ENCODE results near the gene SHROOM3. TPM values are rescaled to one million over a fixed set of nuclear protein-coding genes. Genes with fewer than 3 reads are reported as not detected.
"Not testable (repeated sequence)": the region's sequence is repeated elsewhere in the genome, so short reads cannot be mapped to it uniquely, and the experiment has no call there.

SHROOM3 gene
- total RNA-seq, 2 experiments from 2014 or later: not detected

- POLR2A ChIA-PET: no interaction called here
- peaks cover 19% of the 10 kb centered on the region for H3K27me3 Mint-ChIP-seq (ENCODE audit: low read depth)
- no peaks in the 10 kb centered on the region for H3K4me1 Mint-ChIP-seq (ENCODE audit: low read depth)
- no peaks in the 10 kb centered on the region for H3K9me3 Mint-ChIP-seq (ENCODE audit: insufficient read depth)
- H3K36me3 Mint-ChIP-seq (ENCODE audit: low read depth): no peaks in the 10 kb centered on the region
- CTCF ChIA-PET: no interaction called here
- no peak overlapping the region for H3K27ac Mint-ChIP-seq
- DNase-seq: no peak
- no peak overlapping the region for H3K4me3 Mint-ChIP-seq
- no peak for ATAC-seq
These were observed 14.3 kb downstream of the SHROOM3 start for GRCh38 chr4:76449362-76449767.

- no peak for ATAC-seq
- ChIA-PET CTCF (no interaction called here), POLR2A (no interaction called here)
- H3K4me1 Mint-ChIP-seq (ENCODE audit: low read depth): no peaks in the 10 kb centered on the region
- no peak overlapping the region for H3K27ac Mint-ChIP-seq
- DNase-seq: no peak
- no peaks in the 10 kb centered on the region for H3K36me3 Mint-ChIP-seq (ENCODE audit: low read depth)
- no peak overlapping the region for H3K4me3 Mint-ChIP-seq
- H3K9me3 Mint-ChIP-seq (ENCODE audit: insufficient read depth): no peaks in the 10 kb centered on the region
- H3K27me3 Mint-ChIP-seq (ENCODE audit: low read depth): peaks cover 19% of the 10 kb centered on the region
These were observed 14.8 kb downstream of the SHROOM3 start for GRCh38 chr4:76449833-76450232.

GRCh38 chr4:76453232-76453631, 18.2 kb downstream of the SHROOM3 start:
- no peak overlapping the region for H3K4me3 Mint-ChIP-seq
- H3K27me3 Mint-ChIP-seq (ENCODE audit: low read depth): peaks cover 17% of the 10 kb centered on the region
- ATAC-seq (no peak), DNase-seq (no peak)
- ChIA-PET POLR2A (no interaction called here), CTCF (no interaction called here)
- no peaks in the 10 kb centered on the region for H3K4me1 Mint-ChIP-seq (ENCODE audit: low read depth)
- no peaks in the 10 kb centered on the region for H3K36me3 Mint-ChIP-seq (ENCODE audit: low read depth)
- H3K27ac Mint-ChIP-seq: no peak overlapping the region
- H3K9me3 Mint-ChIP-seq (ENCODE audit: insufficient read depth): no peaks in the 10 kb centered on the region

- H3K27ac Mint-ChIP-seq; DNase-seq; CTCF ChIA-PET; POLR2A ChIA-PET; H3K4me1 Mint-ChIP-seq (ENCODE audit: low read depth); ATAC-seq; H3K9me3 Mint-ChIP-seq (ENCODE audit: insufficient read depth); H3K4me3 Mint-ChIP-seq; H3K36me3 Mint-ChIP-seq (ENCODE audit: low read depth): not testable (repeated sequence)
- H3K27me3 Mint-ChIP-seq (ENCODE audit: low read depth): peaks cover 15% of the 10 kb centered on the region
These were observed 19.0 kb downstream of the SHROOM3 start for GRCh38 chr4:76454073-76454472.

GRCh38 chr4:76457885-76458284, 22.9 kb downstream of the SHROOM3 start:
- no peak overlapping the region for H3K27ac Mint-ChIP-seq
- H3K36me3 Mint-ChIP-seq (ENCODE audit: low read depth): no peaks in the 10 kb centered on the region
- peaks cover 3% of the 10 kb centered on the region for H3K27me3 Mint-ChIP-seq (ENCODE audit: low read depth)
- no peaks in the 10 kb centered on the region for H3K4me1 Mint-ChIP-seq (ENCODE audit: low read depth)
- ATAC-seq: no peak
- no peak overlapping the region for H3K4me3 Mint-ChIP-seq
- POLR2A ChIA-PET: no interaction called here
- CTCF ChIA-PET: no interaction called here
- no peak for DNase-seq
- H3K9me3 Mint-ChIP-seq (ENCODE audit: insufficient read depth): peaks cover 3% of the 10 kb centered on the region

- DNase-seq: no peak
- ATAC-seq: no peak
- Mint-ChIP-seq H3K4me3 (no peak overlapping the region), H3K27me3 (ENCODE audit: low read depth) (peaks cover 3% of the 10 kb centered on the region), H3K27ac (no peak overlapping the region), H3K4me1 (ENCODE audit: low read depth) (no peaks in the 10 kb centered on the region), H3K36me3 (ENCODE audit: low read depth) (no peaks in the 10 kb centered on the region), H3K9me3 (ENCODE audit: insufficient read depth) (peaks cover 7% of the 10 kb centered on the region)
- ChIA-PET POLR2A (no interaction called here), CTCF (no interaction called here)
These were observed 23.3 kb downstream of the SHROOM3 start for GRCh38 chr4:76458297-76458696.

- Mint-ChIP-seq H3K4me3 (no peak overlapping the region), H3K27me3 (ENCODE audit: low read depth) (no peaks in the 10 kb centered on the region), H3K27ac (no peak overlapping the region), H3K4me1 (ENCODE audit: low read depth) (no peaks in the 10 kb centered on the region), H3K9me3 (ENCODE audit: insufficient read depth) (peaks cover 10% of the 10 kb centered on the region), H3K36me3 (ENCODE audit: low read depth) (no peaks in the 10 kb centered on the region)
- POLR2A ChIA-PET: no interaction called here
- ATAC-seq: no peak
- no peak for DNase-seq
- CTCF ChIA-PET: no interaction called here
These were observed 23.8 kb downstream of the SHROOM3 start for GRCh38 chr4:76458825-76459224.

- no peaks in the 10 kb centered on the region for H3K36me3 Mint-ChIP-seq (ENCODE audit: low read depth)
- H3K4me3 Mint-ChIP-seq: no peak overlapping the region
- no peak for ATAC-seq
- H3K4me1 Mint-ChIP-seq (ENCODE audit: low read depth): no peaks in the 10 kb centered on the region
- ChIA-PET POLR2A (no interaction called here), CTCF (no interaction called here)
- no peak overlapping the region for H3K27ac Mint-ChIP-seq
- no peaks in the 10 kb centered on the region for H3K27me3 Mint-ChIP-seq (ENCODE audit: low read depth)
- DNase-seq: no peak
- peaks cover 10% of the 10 kb centered on the region for H3K9me3 Mint-ChIP-seq (ENCODE audit: insufficient read depth)
These were observed 24.3 kb downstream of the SHROOM3 start for GRCh38 chr4:76459291-76459723.

- H3K9me3 Mint-ChIP-seq (ENCODE audit: insufficient read depth): peaks cover 10% of the 10 kb centered on the region
- no peaks in the 10 kb centered on the region for H3K4me1 Mint-ChIP-seq (ENCODE audit: low read depth)
- CTCF ChIA-PET: no interaction called here
- peaks cover 3% of the 10 kb centered on the region for H3K27me3 Mint-ChIP-seq (ENCODE audit: low read depth)
- no peak overlapping the region for H3K4me3 Mint-ChIP-seq
- no peak overlapping the region for H3K27ac Mint-ChIP-seq
- POLR2A ChIA-PET: no interaction called here
- H3K36me3 Mint-ChIP-seq (ENCODE audit: low read depth): no peaks in the 10 kb centered on the region
- DNase-seq (no peak), ATAC-seq (no peak)
These were observed 28.5 kb downstream of the SHROOM3 start for GRCh38 chr4:76463568-76463967.

GRCh38 chr4:76470064-76470463, 35.0 kb downstream of the SHROOM3 start:
- ChIA-PET CTCF (interaction anchor here (1.1 to 1.4 kb wide), 2 partner anchors 8 to 39 kb away, joined by 3 read pairs; no protein-coding TSS in a partner anchor), POLR2A (no interaction called here)
- DNase-seq (no peak), ATAC-seq (no peak)
- no peaks in the 10 kb centered on the region for H3K36me3 Mint-ChIP-seq (ENCODE audit: low read depth)
- H3K27me3 Mint-ChIP-seq (ENCODE audit: low read depth): peaks cover 3% of the 10 kb centered on the region
- no peaks in the 10 kb centered on the region for H3K4me1 Mint-ChIP-seq (ENCODE audit: low read depth)
- no peak overlapping the region for H3K27ac Mint-ChIP-seq
- no peak overlapping the region for H3K4me3 Mint-ChIP-seq
- no peaks in the 10 kb centered on the region for H3K9me3 Mint-ChIP-seq (ENCODE audit: insufficient read depth)

GRCh38 chr4:76470532-76470931, 35.5 kb downstream of the SHROOM3 start:
- Mint-ChIP-seq H3K27me3 (ENCODE audit: low read depth) (peaks cover under 1% of the 10 kb centered on the region), H3K4me1 (ENCODE audit: low read depth) (no peaks in the 10 kb centered on the region), H3K4me3 (no peak overlapping the region), H3K36me3 (ENCODE audit: low read depth) (no peaks in the 10 kb centered on the region), H3K9me3 (ENCODE audit: insufficient read depth) (no peaks in the 10 kb centered on the region), H3K27ac (no peak overlapping the region)
- DNase-seq: no peak
- no peak for ATAC-seq
- POLR2A ChIA-PET: no interaction called here
- CTCF ChIA-PET: interaction anchor here (1.1 to 1.4 kb wide), 2 partner anchors 9 to 39 kb away, joined by 3 read pairs; no protein-coding TSS in a partner anchor

GRCh38 chr4:76476571-76476970, 41.5 kb downstream of the SHROOM3 start:
- ChIA-PET CTCF (no interaction called here), POLR2A (no interaction called here)
- Mint-ChIP-seq H3K4me1 (ENCODE audit: low read depth) (no peaks in the 10 kb centered on the region), H3K36me3 (ENCODE audit: low read depth) (no peaks in the 10 kb centered on the region), H3K4me3 (no peak overlapping the region), H3K9me3 (ENCODE audit: insufficient read depth) (no peaks in the 10 kb centered on the region), H3K27ac (no peak overlapping the region), H3K27me3 (ENCODE audit: low read depth) (peaks cover 9% of the 10 kb centered on the region)
- DNase-seq (no peak), ATAC-seq (no peak)

- POLR2A ChIA-PET: no interaction called here
- no peak for DNase-seq
- H3K4me1 Mint-ChIP-seq (ENCODE audit: low read depth): no peaks in the 10 kb centered on the region
- no peak overlapping the region for H3K4me3 Mint-ChIP-seq
- H3K36me3 Mint-ChIP-seq (ENCODE audit: low read depth): no peaks in the 10 kb centered on the region
- H3K9me3 Mint-ChIP-seq (ENCODE audit: insufficient read depth): peaks cover 3% of the 10 kb centered on the region
- no peak overlapping the region for H3K27ac Mint-ChIP-seq
- CTCF ChIA-PET: no interaction called here
- peaks cover 8% of the 10 kb centered on the region for H3K27me3 Mint-ChIP-seq (ENCODE audit: low read depth)
- ATAC-seq: no peak
These were observed 49.6 kb downstream of the SHROOM3 start for GRCh38 chr4:76484654-76485053.
